Activated T-helper 9 cell treated with anti-CD3 and anti-CD28 coated beads, Interleukin-2, amount 50 U/mL, for 16 hours (primary cell): Measurements from ENCODE around the gene AZIN2.
"Not testable (repeated sequence)": the region's sequence is repeated elsewhere in the genome, so short reads cannot be mapped to it uniquely, and the experiment has no call there.

Experiments
- DNase-seq: peaks from one replicate; pipeline ENCODE4 v3.0.0-alpha.2; 2020; ENCODE audit warnings: low read depth

Gene AZIN2

GRCh38 chr1:33127001-33127823, 46.3 kb downstream of the AZIN2 start:
- DNase-seq = peak; percentile 99

- no peak for DNase-seq
These were observed 47.8 kb downstream of the AZIN2 start for GRCh38 chr1:33128781-33129180.

DNA sequence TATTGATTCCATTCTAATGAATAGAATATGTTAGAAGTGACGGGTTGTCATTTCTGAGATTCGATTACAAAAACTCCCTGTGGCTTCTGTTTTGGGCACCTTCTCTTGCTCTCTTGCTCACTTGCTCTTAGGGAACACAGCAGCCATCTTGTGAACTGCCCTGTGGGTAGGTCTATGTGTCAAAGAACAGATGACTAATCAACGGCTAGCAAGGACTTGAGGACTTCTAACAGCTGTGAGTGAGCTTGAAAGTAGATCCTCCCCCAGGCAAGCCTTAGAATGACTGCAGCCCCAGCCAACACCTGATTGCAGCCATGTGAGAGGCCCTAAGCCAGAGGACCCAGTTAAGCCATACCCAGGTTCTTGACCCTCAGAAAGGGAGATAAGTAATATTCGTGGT, 49.3 kb downstream of the AZIN2 start:
- no peak for DNase-seq

DNA sequence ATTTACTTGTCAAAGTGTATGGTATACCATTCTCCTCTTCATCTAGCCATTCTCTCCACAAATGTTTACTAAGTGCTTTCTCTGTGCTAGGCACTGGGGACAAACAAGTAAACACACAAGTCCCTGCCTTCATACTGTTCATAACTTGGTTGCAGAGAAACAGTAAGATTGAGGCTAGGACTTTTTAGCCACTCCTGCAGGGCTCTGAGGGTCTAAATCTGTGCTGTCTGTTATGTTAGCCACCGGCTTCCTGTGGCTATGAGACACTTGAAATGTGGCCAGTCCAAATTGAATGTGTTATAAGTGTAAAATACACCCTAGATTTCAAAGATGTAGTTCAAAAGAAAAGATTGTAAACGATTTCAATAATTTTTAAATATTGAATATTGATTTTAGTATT, 50.2 kb downstream of the AZIN2 start:
- DNase-seq = no peak

DNA sequence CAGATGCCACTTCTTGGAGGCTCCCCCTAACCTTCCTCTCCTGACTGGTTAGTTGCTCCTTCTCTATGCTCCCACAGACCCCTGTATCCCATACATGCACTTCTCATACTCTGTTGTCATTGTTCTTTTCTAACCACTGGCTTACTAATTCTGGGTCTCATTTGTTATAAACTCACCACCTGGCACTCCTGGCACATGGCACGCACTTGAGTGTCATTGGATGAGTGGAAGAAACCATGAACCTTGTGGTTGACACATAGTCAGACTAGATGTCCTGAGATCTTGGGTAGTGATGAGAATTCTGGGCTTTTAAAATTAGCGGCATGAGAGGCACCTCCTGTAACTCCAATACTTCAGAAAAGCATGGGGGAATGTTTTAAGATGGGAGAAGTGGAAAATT, 51.6 kb downstream of the AZIN2 start:
- no peak for DNase-seq

DNA sequence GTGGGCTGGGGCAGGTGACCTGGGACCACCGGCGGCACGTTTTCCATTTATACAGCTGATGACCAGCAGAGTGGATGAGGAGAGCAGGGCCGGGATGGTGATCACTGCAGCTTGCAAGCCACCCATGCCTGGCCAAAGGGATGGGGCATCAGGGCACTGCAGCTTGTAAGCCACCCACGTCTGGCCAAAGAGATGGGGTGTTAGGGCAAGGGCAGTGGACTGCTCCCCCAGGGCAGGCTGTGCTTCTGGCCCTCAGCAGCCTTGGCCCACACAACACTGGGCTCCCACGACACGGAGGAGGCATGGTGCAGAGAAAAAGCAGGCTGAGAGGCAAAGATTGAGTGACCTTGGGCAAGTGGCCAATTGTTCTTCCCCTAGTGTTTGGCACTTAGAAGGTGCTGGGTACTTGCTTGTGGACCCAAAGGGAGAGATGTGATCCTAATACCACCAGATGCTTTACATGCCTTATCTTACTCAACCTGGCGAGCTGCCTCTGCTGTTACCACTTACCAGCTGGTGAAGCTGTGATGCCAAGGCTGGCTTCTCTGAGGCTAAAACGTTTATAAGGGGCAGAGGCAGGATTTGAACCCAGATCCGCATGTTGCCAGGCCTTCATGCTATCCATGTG, 52.6 kb downstream of the AZIN2 start:
- DNase-seq = no peak

- not testable (repeated sequence) for DNase-seq
These were observed 55.1 kb downstream of the AZIN2 start for GRCh38 chr1:33136041-33136440.

- no peak for DNase-seq
These were observed 56.8 kb downstream of the AZIN2 start for GRCh38 chr1:33137800-33138199.

GRCh38 chr1:33140153-33141149, 59.5 kb downstream of the AZIN2 start:
- DNase-seq = no peak

DNA sequence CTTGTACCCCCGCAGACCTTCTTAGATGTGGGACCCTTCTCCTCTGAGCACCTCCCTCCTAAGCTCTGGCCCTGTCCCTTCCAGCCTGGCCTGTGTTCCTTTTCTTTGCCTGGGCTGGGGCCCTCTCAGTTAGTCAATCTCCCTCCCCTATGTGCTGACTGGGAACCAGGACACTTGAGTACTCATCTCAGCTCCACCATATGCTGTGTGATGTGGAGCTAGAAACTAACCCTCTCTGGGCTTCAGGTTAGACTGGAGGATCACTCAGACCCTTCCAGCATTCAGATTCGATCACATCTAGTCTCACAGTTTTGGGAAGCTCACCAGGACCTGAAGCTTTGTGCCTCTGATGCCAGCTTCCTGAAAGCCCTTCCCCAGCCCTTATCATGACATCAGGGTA, 60.3 kb downstream of the AZIN2 start:
- no peak for DNase-seq

DNA sequence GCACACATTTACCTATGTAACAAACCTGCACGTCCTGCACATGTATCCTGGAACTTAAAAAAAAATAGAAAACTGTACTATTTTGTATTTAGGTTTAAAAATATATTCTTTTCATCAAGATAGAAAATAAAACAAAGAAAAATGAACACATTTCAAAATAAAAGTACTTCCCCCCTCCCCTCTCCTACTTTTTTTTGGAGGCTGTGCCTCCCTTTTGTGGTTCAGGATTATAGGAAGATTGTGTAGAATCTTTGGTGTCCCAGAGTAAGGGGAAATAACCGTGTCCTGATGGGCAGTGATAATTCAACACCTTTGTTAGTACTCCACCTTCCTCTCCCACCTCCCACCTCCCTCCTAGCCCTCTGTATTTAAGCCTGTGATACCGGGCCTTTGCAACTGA, 60.8 kb downstream of the AZIN2 start:
- no peak for DNase-seq

GRCh38 chr1:33142483-33143064, 61.6 kb downstream of the AZIN2 start:
- DNase-seq = no peak

GRCh38 chr1:33143176-33143575, 62.2 kb downstream of the AZIN2 start:
- DNase-seq = no peak

DNA sequence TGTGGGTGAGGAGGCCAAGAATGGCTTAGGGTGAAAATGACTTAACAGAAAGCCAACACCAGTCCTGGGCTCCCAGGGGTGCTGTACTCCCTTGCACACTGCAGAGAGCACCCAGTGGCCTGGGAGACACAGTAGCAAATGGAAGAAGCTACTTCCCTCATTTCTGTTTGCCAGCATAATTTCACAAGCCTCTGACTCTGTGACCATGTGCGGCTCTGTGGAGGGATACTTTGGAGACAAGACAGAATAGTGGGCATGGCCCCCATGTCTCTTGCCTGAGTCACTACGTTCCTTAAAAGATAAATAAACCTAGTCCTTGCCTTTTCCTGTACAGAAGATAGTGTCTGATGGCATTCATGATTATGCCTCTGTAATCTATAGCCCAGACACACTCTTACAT, 62.7 kb downstream of the AZIN2 start:
- no peak for DNase-seq

DNA sequence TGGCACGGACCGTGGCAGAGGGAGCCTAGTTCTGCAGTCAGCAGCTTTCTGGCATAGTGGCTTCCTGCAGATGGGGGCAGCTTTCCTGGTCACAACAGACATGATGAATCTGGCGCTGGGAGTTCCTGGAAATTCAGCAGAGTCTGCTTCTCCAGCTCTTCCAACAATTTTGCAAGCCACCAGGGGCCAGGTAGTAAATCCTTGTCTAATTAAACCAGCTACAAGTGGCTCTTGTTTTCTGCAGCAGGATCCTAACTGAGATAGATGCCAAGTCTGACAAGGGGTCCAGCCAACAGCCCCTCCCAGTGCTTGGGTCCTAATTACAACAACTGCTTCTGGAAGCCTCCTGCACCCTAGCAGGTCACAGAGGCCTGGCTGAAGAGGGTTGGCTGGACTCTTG, 65.0 kb downstream of the AZIN2 start:
- DNase-seq = no peak

- no peak for DNase-seq
These were observed 66.5 kb downstream of the AZIN2 start for GRCh38 chr1:33147275-33147996.

- no peak for DNase-seq
These were observed 67.0 kb downstream of the AZIN2 start for GRCh38 chr1:33147997-33148314.

GRCh38 chr1:33148615-33149014, 67.7 kb downstream of the AZIN2 start:
- no peak for DNase-seq

DNA sequence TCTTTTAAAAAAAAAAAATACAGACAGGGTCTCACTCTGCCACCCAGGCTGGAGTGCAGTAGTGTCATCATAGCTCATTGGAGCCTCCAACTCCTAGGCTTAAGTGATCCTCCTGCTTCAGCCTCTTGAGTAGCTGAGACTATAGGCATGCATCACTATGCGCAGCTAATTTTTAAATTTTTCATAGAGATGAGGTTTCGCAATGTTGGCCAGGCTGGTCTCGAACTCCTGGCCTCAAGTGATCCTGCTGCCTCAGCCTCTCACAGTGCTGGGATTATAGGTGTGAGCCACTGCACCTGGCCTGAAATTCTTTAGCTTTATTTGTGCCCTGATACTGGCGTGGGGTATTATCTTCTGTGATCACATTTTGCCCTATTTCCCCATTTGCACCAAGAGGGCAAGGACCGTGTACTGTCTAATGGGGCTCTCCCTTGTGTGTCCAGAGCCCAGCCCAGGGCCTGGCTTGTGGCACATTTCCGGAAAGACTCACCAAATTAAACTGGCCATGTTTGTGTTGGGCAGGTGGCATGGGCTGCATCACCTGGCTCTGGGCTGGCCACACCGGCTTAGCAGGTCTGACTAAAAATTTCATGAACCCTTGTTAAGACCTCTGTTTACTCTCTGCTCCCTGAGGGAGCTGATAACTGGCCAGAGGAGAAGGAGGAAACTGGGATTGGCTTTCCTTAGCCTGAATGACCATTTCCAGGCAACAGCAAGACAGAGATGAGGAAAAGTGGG, 68.7 kb downstream of the AZIN2 start:
- DNase-seq = no peak

- DNase-seq = no peak
These were observed 69.6 kb downstream of the AZIN2 start for GRCh38 chr1:33150522-33150921.

- DNase-seq = no peak
These were observed 70.2 kb downstream of the AZIN2 start for GRCh38 chr1:33151116-33151515.
